ENCODE results near the gene PLEK2.

DNA sequence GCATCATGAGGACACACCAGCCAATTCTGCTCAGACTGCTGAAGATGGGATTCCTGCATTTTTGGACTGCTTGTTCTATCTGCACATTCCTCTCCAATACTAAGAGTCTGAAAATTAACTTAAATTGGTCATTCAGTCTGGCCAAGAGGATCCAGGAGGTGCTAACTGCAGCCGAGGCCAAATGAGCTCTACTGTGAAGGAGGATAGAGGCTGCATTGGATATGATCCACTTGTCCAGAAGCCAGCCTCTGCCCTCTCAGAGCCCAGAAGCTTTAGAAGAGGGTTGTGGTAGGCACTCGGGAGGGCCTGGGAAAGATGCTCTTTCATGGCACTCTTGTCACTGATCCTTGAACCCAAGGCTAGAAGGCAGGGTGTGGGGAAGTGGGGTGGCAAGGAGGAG lies 37.1 kb upstream of the PLEK2 start:
- no peak for TF ChIP-seq CTCF (IDR thresholded peaks at IDR 0.05)
- TF ChIP-seq POLR2A (IDR thresholded peaks at IDR 0.05), result no peak

Data from right lobe of liver (tissue), 4 donors.